Measurements from ENCODE around the gene NAT14.

NAT14 gene

GRCh38 chr19:55535173-55535964, 50.4 kb downstream of the NAT14 start:
- no peak for DNase-seq (ENCODE audit: low read depth)
- no peak for TF ChIP-seq CTCF (IDR thresholded peaks at IDR 0.05; ENCODE audit: low read depth, low read length, missing control alignments)
- H3K4me3 ChIP-seq (ENCODE audit: low read depth, low read length) = no peak overlapping the region

GRCh38 chr19:55535965-55536350, 51.0 kb downstream of the NAT14 start:
- no peak for TF ChIP-seq CTCF (IDR thresholded peaks at IDR 0.05; ENCODE audit: low read depth, low read length, missing control alignments)
- no peak for DNase-seq (ENCODE audit: low read depth)
- no peak overlapping the region for H3K4me3 ChIP-seq (ENCODE audit: low read depth, low read length)

- DNase-seq (ENCODE audit: low read depth) = no peak
- no peak overlapping the region for H3K4me3 ChIP-seq (ENCODE audit: low read depth, low read length)
- no peak for TF ChIP-seq CTCF (IDR thresholded peaks at IDR 0.05; ENCODE audit: low read depth, low read length, missing control alignments)
These were observed 51.4 kb downstream of the NAT14 start for GRCh38 chr19:55536366-55536765.

All from GM12864 (cell line).